Transverse colon (tissue), 4 donors: ENCODE data around the gene SLC4A2. TPM values are rescaled to one million over a fixed set of nuclear protein-coding genes. Genes with fewer than 3 reads are reported as not detected.

ENCODE experiments used
- DNase-seq: peaks from one replicate; pipeline ENCODE4 v3.0.0-alpha.2; 2019
- H3K27ac ChIP-seq, 4 donors: fragments of 200-600 bp; sonication (generic); 2 replicates each; pipeline ENCODE4 v1.5.1; 2016 to 2018; ENCODE audit warnings: inconsistent platforms in 4 of 4
- H3K27me3 ChIP-seq: fragments of 200-600 bp; sonication (generic); 2 replicates; pipeline ENCODE4 v1.5.1; 2017; ENCODE audit warnings: inconsistent platforms
- H3K36me3 ChIP-seq, 4 donors: fragments of 200-600 bp; sonication (generic); 2 replicates each; pipeline ENCODE4 v1.5.1; 2017 to 2019; ENCODE audit warnings: inconsistent platforms in 4 of 4
- H3K4me1 ChIP-seq, 4 donors: fragments of 200-600 bp; sonication (generic); 2 replicates each; pipeline ENCODE4 v1.5.1; 2017 to 2020; ENCODE audit warnings: inconsistent platforms in 4 of 4
- H3K4me3 ChIP-seq, 4 donors: fragments of 200-600 bp; sonication (generic); 1 replicate in 1 of 4; 2 replicates in 3 of 4; pipeline versions ENCODE4 v1.5.1 to v1.6.1; 2017 to 2019; ENCODE audit warnings: inconsistent platforms in 4 of 4
- H3K9me3 ChIP-seq, 2 donors: fragments of 200-600 bp; sonication (generic); 2 replicates each; pipeline ENCODE4 v1.5.1; 2017 to 2019; ENCODE audit warnings: inconsistent platforms in 2 of 2
- EP300 ChIP-seq: sonication (generic); formaldehyde crosslinking; IDR thresholded peaks from one replicate; pipeline ENCODE4 v1.6.1; 2017; ENCODE audit warnings: antibody characterized with exemption, low read depth
- POLR2A ChIP-seq: fragments of 450-650 bp; IDR thresholded peaks from one replicate; pipeline ENCODE4 v1.6.1; 2016; ENCODE audit warnings: antibody characterized with exemption, mild to moderate bottlenecking, moderate library complexity
- POLR2AphosphoS5 ChIP-seq, 3 donors: sonication (generic); formaldehyde crosslinking; IDR thresholded peaks; one replicate each; pipeline ENCODE4 v1.6.1; 2016; ENCODE audit warnings: antibody characterized with exemption in 3 of 3
- WGBS, 2 donors: methylation state at CpG; one replicate each; pipeline ENCODE4 v1.1.5; 2018; ENCODE audit warnings: low coverage in 1 of 2; 5-methylcytosine and 5-hydroxymethylcytosine counted together
- in situ Hi-C, 4 donors: fragments of 200-750 bp; cut with MboI; loops; one replicate each; pipeline versions ENCODE4 v1.15.0 to v1.15.1; 2017; ENCODE audit warnings: low sequenced_read_pairs in 3 of 4, low pct_ligation_motif_present in 1 of 4, low pct_unique_long_range_greater_than_20kb in 1 of 4
- intact Hi-C: fragments of 100-400 bp; cut with DNase I; formaldehyde crosslinking; loops from one replicate; pipeline ENCODE4 v1.15.1; 2023; ENCODE audit warnings: low total_unique reads
- total RNA-seq, 4 donors: library from RNA; depleted of rRNA; stranded (reverse); fragments of >200 nt; gene quantifications; one replicate each; pipeline ENCODE4 v1.1.0, GENCODE V29; 2016
- TF ChIP-seq, protein P1 (sequence below), 5 experiments: fragments of 200-600 bp in 3 of 5; fragments of 450-650 bp in 2 of 5; sonication (generic) in 3 of 5; IDR thresholded peaks; 1 replicate in 2 of 5; 2 replicates in 3 of 5; pipeline ENCODE4 v1.5.1; 2016 to 2017; ENCODE audit warnings: antibody characterized with exemption in 5 of 5, inconsistent platforms in 3 of 5, mild to moderate bottlenecking in 2 of 5, moderate library complexity in 1 of 5

Gene SLC4A2
- total RNA-seq, 4 donors from 2014 or later = 61.7 to 464 (median 83.2) TPM

DNA sequence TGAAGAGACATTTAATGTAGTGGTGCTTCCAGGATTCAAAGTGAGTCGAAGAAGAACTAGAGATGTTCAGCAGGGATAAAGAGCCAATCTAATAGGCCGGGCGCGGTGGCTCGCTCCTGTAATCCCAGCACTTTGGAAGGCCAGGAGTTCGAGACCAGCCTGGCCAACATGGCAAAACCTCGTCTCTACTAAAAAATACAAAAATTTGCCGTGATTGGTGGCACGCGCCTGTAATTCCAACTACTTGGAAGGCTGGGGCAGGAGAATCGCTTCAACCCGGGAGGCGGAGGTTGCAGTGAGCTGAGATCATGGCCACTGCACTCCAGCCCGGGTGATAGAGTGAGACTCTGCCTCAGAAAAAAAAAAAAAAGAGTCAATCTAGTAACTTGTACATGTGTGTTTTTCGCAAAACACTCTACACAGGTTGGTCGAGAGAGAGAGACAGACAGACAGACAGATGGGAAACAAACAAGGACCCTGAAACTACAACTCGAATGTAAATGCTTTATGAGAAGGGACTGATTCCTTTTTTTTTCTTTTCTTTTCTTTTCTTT is 30.4 kb upstream of the SLC4A2 start:
- no peaks in the 10 kb centered on the region for H3K27me3 ChIP-seq
- no peaks in the 10 kb centered on the region for H3K36me3 ChIP-seq
- in situ Hi-C loops = no loop called here
- peak overlapping the region; percentile 53 to 86 (median 74) for H3K4me3 ChIP-seq
- intact Hi-C loops = no loop called here
- WGBS, 2 donors = 62 to 66% methylated on average over 10 to 17 of the region's 17 CpGs
- H3K27ac ChIP-seq = peak overlapping the region; percentile 76 to 93 (median 88)
- H3K4me1 ChIP-seq = peaks cover 0 to 19% (median 13%) of the 10 kb centered on the region in 4 donors
- TF ChIP-seq POLR2A = no peak
- no peak for TF ChIP-seq EP300
- TF ChIP-seq POLR2AphosphoS5 (IDR thresholded peaks at IDR 0.05) = no peak
- TF ChIP-seq, protein P1, sequence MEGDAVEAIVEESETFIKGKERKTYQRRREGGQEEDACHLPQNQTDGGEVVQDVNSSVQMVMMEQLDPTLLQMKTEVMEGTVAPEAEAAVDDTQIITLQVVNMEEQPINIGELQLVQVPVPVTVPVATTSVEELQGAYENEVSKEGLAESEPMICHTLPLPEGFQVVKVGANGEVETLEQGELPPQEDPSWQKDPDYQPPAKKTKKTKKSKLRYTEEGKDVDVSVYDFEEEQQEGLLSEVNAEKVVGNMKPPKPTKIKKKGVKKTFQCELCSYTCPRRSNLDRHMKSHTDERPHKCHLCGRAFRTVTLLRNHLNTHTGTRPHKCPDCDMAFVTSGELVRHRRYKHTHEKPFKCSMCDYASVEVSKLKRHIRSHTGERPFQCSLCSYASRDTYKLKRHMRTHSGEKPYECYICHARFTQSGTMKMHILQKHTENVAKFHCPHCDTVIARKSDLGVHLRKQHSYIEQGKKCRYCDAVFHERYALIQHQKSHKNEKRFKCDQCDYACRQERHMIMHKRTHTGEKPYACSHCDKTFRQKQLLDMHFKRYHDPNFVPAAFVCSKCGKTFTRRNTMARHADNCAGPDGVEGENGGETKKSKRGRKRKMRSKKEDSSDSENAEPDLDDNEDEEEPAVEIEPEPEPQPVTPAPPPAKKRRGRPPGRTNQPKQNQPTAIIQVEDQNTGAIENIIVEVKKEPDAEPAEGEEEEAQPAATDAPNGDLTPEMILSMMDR (IDR thresholded peaks at IDR 0.05) = peak in 1 of 5 experiments; percentile 8
- no peak for DNase-seq
- no peaks in the 10 kb centered on the region for H3K9me3 ChIP-seq

DNA sequence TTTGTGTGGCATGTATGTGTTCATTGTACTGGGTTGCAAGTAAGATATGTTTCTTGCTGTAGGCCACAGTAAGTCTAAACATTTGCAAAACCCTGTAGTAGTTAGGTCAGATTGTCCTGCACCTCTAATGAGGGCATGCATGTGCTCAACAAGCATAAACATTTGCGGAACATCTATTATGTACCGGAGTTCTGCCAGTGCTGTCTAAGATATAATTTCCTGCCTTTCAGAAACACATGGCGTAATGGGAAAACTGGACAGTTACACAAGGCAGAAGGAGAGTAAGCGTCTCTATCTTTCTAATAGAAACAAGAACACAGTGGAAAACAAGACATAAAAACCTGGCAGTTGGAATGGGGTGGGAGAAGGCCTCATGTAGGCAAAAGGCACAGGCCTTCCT is 28.4 kb upstream of the SLC4A2 start:
- peaks cover 0 to 19% (median 13%) of the 10 kb centered on the region in 4 donors for H3K4me1 ChIP-seq
- DNase-seq = no peak
- H3K27me3 ChIP-seq = no peaks in the 10 kb centered on the region
- no peak overlapping the region for H3K4me3 ChIP-seq
- H3K9me3 ChIP-seq = no peaks in the 10 kb centered on the region
- intact Hi-C loops = no loop called here
- 82 to 84% methylated on average over 4 of the region's 4 CpGs for WGBS, 2 donors
- peaks cover 0 to 4% (median 0%) of the 10 kb centered on the region in 4 donors for H3K36me3 ChIP-seq
- no peak overlapping the region for H3K27ac ChIP-seq
- in situ Hi-C loops = loop anchor here in 1 of 4 donors (10.0 kb wide), 1 partner anchor 74 kb away; no protein-coding TSS in a partner anchor
- TF ChIP-seq POLR2AphosphoS5 (IDR thresholded peaks at IDR 0.05) (no peak), EP300 (no peak), POLR2A (no peak)
- TF ChIP-seq, protein P1 (IDR thresholded peaks at IDR 0.05) = no peak

DNA sequence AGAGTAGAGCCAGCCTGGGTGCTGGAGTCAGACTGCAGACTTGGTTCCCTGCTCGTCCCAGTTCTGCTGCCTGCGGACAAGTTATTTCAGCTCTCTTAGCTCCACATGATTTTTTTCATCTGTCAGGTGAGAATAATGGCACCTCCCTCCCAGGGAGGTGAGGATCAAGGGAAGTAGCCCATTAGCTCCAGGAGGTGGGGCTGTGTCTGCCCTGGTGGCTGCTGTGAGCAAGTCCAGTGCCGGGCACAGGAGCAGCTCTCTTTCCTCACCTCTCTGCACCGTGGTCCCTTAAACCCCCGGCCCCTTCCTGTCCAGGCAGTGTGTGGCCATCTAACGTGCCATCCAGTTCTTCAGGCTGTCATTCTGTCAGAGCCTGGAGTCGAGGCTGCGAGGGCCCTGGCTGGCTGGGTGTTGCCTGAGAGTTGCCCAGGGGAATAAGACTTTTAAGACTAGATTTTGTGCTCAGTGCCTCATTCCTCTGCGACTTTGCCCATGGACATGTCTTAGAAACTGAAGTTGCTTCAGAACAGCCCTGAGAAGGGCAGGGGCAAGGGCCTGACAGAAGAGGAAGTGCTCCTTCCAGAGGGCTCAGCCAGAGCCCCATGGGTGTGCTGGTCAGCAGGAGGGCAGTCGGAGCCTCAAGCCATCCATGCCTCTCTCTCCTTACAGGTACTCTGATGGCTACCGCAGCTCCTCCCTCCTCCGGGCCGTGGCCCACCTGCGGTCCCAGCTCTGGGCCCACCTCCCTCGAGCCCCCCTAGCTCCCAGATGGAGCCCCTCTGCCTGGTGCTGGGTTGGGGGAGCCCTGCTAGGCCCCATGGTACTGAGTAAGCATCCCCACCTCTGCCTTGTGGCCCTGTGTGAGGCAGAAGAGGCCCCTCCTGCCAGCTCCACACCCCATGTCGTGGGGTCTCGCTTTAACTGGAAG is 26.2 kb upstream of the SLC4A2 start:
- Histone ChIP-seq H3K27me3 (no peaks in the 10 kb centered on the region), H3K4me1 (peaks cover 0 to 13% (median 8%) of the 10 kb centered on the region in 4 donors), H3K9me3 (no peaks in the 10 kb centered on the region), H3K4me3 (no peak overlapping the region), H3K27ac (no peak overlapping the region), H3K36me3 (peaks cover 0 to 5% (median 2%) of the 10 kb centered on the region in 4 donors)
- TF ChIP-seq POLR2AphosphoS5 (IDR thresholded peaks at IDR 0.05) = no peak
- TF ChIP-seq EP300 = no peak
- no peak for TF ChIP-seq POLR2A
- TF ChIP-seq, protein P1 (IDR thresholded peaks at IDR 0.05) = no peak
- intact Hi-C loops = no loop called here
- in situ Hi-C loops = loop anchor here in 1 of 4 donors (10.0 kb wide), 1 partner anchor 72 kb away; no protein-coding TSS in a partner anchor
- DNase-seq = no peak
- 40 to 92% methylated on average over 1 to 15 of the region's 17 CpGs for WGBS, 2 donors

GRCh38 chr7:151033864-151034249 is 25.5 kb upstream of the SLC4A2 start:
- no peak overlapping the region for H3K4me3 ChIP-seq
- H3K27me3 ChIP-seq = no peaks in the 10 kb centered on the region
- H3K27ac ChIP-seq = no peak overlapping the region
- H3K4me1 ChIP-seq = peaks cover 0 to 16% (median 8%) of the 10 kb centered on the region in 4 donors
- H3K9me3 ChIP-seq = no peaks in the 10 kb centered on the region
- intact Hi-C loops = no loop called here
- TF ChIP-seq POLR2A = no peak
- TF ChIP-seq POLR2AphosphoS5 (IDR thresholded peaks at IDR 0.05) = no peak
- no peak for TF ChIP-seq EP300
- TF ChIP-seq, protein P1 (IDR thresholded peaks at IDR 0.05) = no peak
- peaks cover 0 to 5% (median 2%) of the 10 kb centered on the region in 4 donors for H3K36me3 ChIP-seq
- WGBS, 2 donors = 94% methylated on average over 5 of the region's 5 CpGs; no CpG with 5 or more reads in 1 of the 2 donors
- DNase-seq = no peak
- in situ Hi-C loops = loop anchor here in 1 of 4 donors (10.0 kb wide), 1 partner anchor 71 kb away; no protein-coding TSS in a partner anchor
